Lung (tissue), 12 donors: ENCODE results near the gene CAPN3. TPM values are rescaled to one million over a fixed set of nuclear protein-coding genes. Genes with fewer than 3 reads are reported as not detected.
"Not testable (repeated sequence)": the region's sequence is repeated elsewhere in the genome, so short reads cannot be mapped to it uniquely, and the experiment has no call there.

Source experiments
- ATAC-seq: fragments of 200-7000 bp; cut with Tn5 transposase; one replicate; pipeline ENCODE4 v1.9.1; 2020; ENCODE audit warnings: moderate number of reproducible peaks; ENCODE audit not compliant: insufficient read depth, low FRiP score
- DNase-seq, 3 donors: peaks; one replicate each; pipeline ENCODE4 v3.0.0-alpha.2; 2013 to 2017
- H3K27ac ChIP-seq, 2 donors: one replicate each; pipeline ENCODE4 v1.5.1; 2013; ENCODE audit warnings: mild to moderate bottlenecking in 2 of 2, moderate library complexity in 2 of 2, control low read depth in 1 of 2, inconsistent platforms in 1 of 2, low read depth in 1 of 2, low read length in 1 of 2
- H3K27me3 ChIP-seq, 3 donors: one replicate each; pipeline ENCODE4 v1.5.1; 2013; ENCODE audit warnings: low read length in 2 of 3; ENCODE audit not compliant: control insufficient read depth in 3 of 3, insufficient read depth in 3 of 3
- H3K36me3 ChIP-seq, 4 donors: one replicate each; pipeline ENCODE4 v1.5.1; 2013; ENCODE audit warnings: low read length in 4 of 4, mild to moderate bottlenecking in 1 of 4, moderate library complexity in 1 of 4; ENCODE audit not compliant: control insufficient read depth in 4 of 4, insufficient read depth in 4 of 4
- H3K4me1 ChIP-seq, 5 donors: one replicate each; pipeline ENCODE4 v1.5.1; 2013; ENCODE audit warnings: low read length in 5 of 5, mild to moderate bottlenecking in 2 of 5, moderate library complexity in 1 of 5; ENCODE audit not compliant: control insufficient read depth in 5 of 5, insufficient read depth in 5 of 5
- H3K4me3 ChIP-seq: one replicate; pipeline ENCODE4 v1.5.1; 2013; ENCODE audit warnings: mild to moderate bottlenecking, control low read depth, moderate library complexity
- H3K9ac ChIP-seq, 2 donors: one replicate each; pipeline ENCODE4 v1.5.1; 2013; ENCODE audit warnings: low read length in 2 of 2, control low read depth in 1 of 2; ENCODE audit not compliant: insufficient read depth in 1 of 2
- H3K9me3 ChIP-seq, 4 donors: one replicate each; pipeline ENCODE4 v1.5.1; 2013; ENCODE audit warnings: low read length in 3 of 4, mild to moderate bottlenecking in 1 of 4, moderate library complexity in 1 of 4; ENCODE audit not compliant: control insufficient read depth in 4 of 4, insufficient read depth in 3 of 4
- CTCF ChIP-seq: IDR thresholded peaks from 2 replicates; pipeline ENCODE4 v1.5.1; 2012; ENCODE audit warnings: mild to moderate bottlenecking; ENCODE audit errors: control extremely low read depth, extremely low read depth
- WGBS, 2 donors: extraction: QIAGEN DNeasy Blood & Tissue Kit; methylation state at CpG; one replicate each; pipeline ENCODE4 v1.1.7; 2013; 5-methylcytosine and 5-hydroxymethylcytosine counted together
- polyA plus RNA-seq, 2 donors: library from polyadenylated mRNA; stranded (reverse); fragments of 200-250 nt; gene quantifications; one replicate each; pipeline ENCODE4 v1.2.1, GENCODE V29; 2013
- total RNA-seq, 2 donors: library from RNA; depleted of rRNA in 1 of 2; stranded (reverse); fragments of >200 nt in 1 of 2; gene quantifications; one replicate each; pipeline ENCODE4 v1.2.1, GENCODE V29; 2014 to 2021
- donor health status: control.
- donor health status: control.
- donor health status: Bipolar disorder and iron deficiency.
- donor health status: healthy.
- donor health status: DM: yes; HTN: yes; CAD: no.

Gene CAPN3
- total and polyA plus RNA-seq, 4 donors = 12.1 to 56.6 (median 24.7) TPM

- H3K9ac ChIP-seq = no peak overlapping the region
- ATAC-seq (no peak), DNase-seq (no peak)
- peaks cover 0 to 25% (median 9%) of the 10 kb centered on the region in 4 donors for H3K36me3 ChIP-seq
- 87 to 90% methylated on average over 3 of the region's 3 CpGs for WGBS, 2 donors
- peaks cover 0 to 13% (median 3%) of the 10 kb centered on the region in 4 donors for H3K9me3 ChIP-seq
- no peaks in the 10 kb centered on the region for H3K4me1 ChIP-seq
- H3K27me3 ChIP-seq = no peaks in the 10 kb centered on the region
- no peak overlapping the region for H3K4me3 ChIP-seq
- no peak overlapping the region for H3K27ac ChIP-seq
- TF ChIP-seq CTCF = no peak
These were observed 28.1 kb upstream of the CAPN3 start for GRCh38 chr15:42331235-42331634.

GRCh38 chr15:42332331-42332730 lies 27.0 kb upstream of the CAPN3 start:
- TF ChIP-seq CTCF = no peak
- Histone ChIP-seq H3K27me3 (no peaks in the 10 kb centered on the region), H3K4me3 (no peak overlapping the region), H3K27ac (no peak overlapping the region), H3K36me3 (peaks cover 0 to 16% (median 6%) of the 10 kb centered on the region in 4 donors), H3K9ac (no peak overlapping the region), H3K9me3 (peaks cover 0 to 13% (median 3%) of the 10 kb centered on the region in 4 donors), H3K4me1 (no peaks in the 10 kb centered on the region)
- ATAC-seq = no peak
- WGBS, 2 donors = 49 to 83% methylated on average over 4 of the region's 4 CpGs
- DNase-seq = no peak

GRCh38 chr15:42335074-42335473 lies 24.2 kb upstream of the CAPN3 start:
- Histone ChIP-seq H3K4me3 (no peak overlapping the region), H3K4me1 (peaks cover 0 to 7% (median 0%) of the 10 kb centered on the region in 5 donors), H3K9me3 (peaks cover 0 to 13% (median 3%) of the 10 kb centered on the region in 4 donors), H3K36me3 (peaks cover 0 to 6% (median 3%) of the 10 kb centered on the region in 4 donors), H3K27ac (no peak overlapping the region), H3K9ac (no peak overlapping the region), H3K27me3 (no peaks in the 10 kb centered on the region)
- 97% methylated on average over 2 of the region's 2 CpGs for WGBS, 2 donors
- ATAC-seq (no peak), DNase-seq (no peak)
- TF ChIP-seq CTCF = no peak

GRCh38 chr15:42336650-42337049 lies 22.7 kb upstream of the CAPN3 start:
- not testable (repeated sequence) for H3K4me3 ChIP-seq, DNase-seq, ATAC-seq, H3K36me3 ChIP-seq, H3K27ac ChIP-seq, H3K9ac ChIP-seq, H3K4me1 ChIP-seq, H3K27me3 ChIP-seq
- peaks cover 0 to 13% (median 3%) of the 10 kb centered on the region in 4 donors for H3K9me3 ChIP-seq
- WGBS, 2 donors = 94 to 100% methylated on average over 1 of the region's 1 CpG

GRCh38 chr15:42337104-42337503 lies 22.2 kb upstream of the CAPN3 start:
- H3K27ac ChIP-seq, H3K9ac ChIP-seq, H3K4me3 ChIP-seq, H3K36me3 ChIP-seq, ATAC-seq, H3K27me3 ChIP-seq, DNase-seq, H3K4me1 ChIP-seq: not testable (repeated sequence)
- peaks cover 0 to 13% (median 3%) of the 10 kb centered on the region in 4 donors for H3K9me3 ChIP-seq
- 98 to 99% methylated on average over 3 of the region's 3 CpGs for WGBS, 2 donors
